SW480 (cell line): ENCODE measurements around the gene FERMT1.
"Not testable (repeated sequence)": the region's sequence is repeated elsewhere in the genome, so short reads cannot be mapped to it uniquely, and the experiment has no call there.

Experiments
- DNase-seq: peaks from one replicate; pipeline ENCODE4 v3.0.0-alpha.2; 2016; ENCODE audit warnings: low spot score

The FERMT1 gene

GRCh38 chr20:6039766-6040165 lies 83.1 kb downstream of the FERMT1 start:
- no peak for DNase-seq

- no peak for DNase-seq
Measured at GRCh38 chr20:6038256-6038655, 84.6 kb downstream of the FERMT1 start.

DNA sequence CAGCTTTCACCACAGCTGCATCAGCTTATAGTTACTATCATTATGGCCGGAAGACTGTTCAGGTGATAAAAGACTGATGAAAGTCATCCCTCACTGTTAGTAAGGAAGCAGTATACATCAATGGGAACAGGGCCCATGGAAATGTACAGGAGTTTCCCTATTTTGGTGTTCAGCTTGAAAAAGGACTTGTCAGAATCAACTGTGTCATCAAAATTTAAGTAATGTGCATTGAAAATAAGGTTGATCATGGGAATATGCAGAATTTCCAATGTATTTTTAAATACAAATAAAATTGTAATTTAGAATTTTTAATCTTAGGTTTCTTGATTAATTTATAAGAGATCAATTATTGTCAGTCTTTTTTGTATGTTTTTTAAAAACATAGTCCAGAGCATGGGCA lies 85.7 kb downstream of the FERMT1 start:
- no peak for DNase-seq

- DNase-seq: no peak
Measured at GRCh38 chr20:6036213-6036612, 86.6 kb downstream of the FERMT1 start.

- no peak for DNase-seq
Measured at GRCh38 chr20:6034134-6034969, 88.5 kb downstream of the FERMT1 start.

- not testable (repeated sequence) for DNase-seq
Measured at GRCh38 chr20:6032907-6033306, 89.9 kb downstream of the FERMT1 start.

GRCh38 chr20:6030453-6031080 lies 92.3 kb downstream of the FERMT1 start:
- no peak for DNase-seq

GRCh38 chr20:6029538-6029937 lies 93.3 kb downstream of the FERMT1 start:
- DNase-seq: no peak

DNA sequence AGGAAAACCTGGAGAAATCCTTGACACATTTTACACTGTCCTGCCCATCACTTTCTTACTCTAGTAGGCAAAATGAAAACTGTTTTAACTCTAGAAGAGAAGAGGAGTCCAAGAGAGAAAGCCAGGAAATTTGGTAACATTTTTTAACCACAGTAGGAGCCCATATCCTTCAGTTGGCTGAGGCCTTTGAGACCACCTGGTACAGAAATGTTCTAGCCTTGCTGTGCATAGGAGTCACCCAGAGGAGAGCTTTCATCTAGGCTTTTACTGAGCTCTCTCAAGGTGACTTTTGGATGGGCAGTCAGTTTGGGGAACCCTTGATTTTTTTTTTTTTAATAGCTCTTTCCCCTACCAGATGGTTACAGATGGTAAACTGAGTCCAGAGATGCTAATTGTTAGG lies 94.0 kb downstream of the FERMT1 start:
- DNase-seq: no peak

DNA sequence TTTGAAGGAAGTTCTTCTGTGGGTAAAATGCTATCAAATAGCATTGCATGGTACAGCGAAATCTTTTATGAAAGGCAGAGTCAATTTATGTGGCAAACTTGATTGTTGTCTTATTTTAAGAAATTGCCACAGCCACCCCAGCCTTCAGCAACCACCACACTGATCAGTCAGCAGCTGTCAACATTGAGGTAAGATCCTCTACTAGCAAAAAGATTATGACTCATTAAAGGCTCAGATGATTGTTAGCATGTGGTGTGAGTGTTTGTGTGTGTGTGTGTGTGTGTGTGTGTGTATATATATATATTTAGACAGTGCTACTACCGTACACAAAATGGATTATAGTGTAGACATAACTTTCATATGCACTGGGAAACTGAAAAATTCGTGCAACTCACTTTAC lies 96.8 kb downstream of the FERMT1 start:
- peak; percentile 17 for DNase-seq
